Body of pancreas (tissue), 4 donors: ENCODE data around the gene PPFIBP2. TPM values are rescaled to one million over a fixed set of nuclear protein-coding genes. Genes with fewer than 3 reads are reported as not detected.
A peak's percentile ranks its signal among the peaks of the same experiment; 100 is the strongest.

Experiments
- ATAC-seq: fragments of 150-250 bp; one replicate; pipeline ENCODE4 v1.9.1; 2016
- DNase-seq, 4 donors: peaks; one replicate each; pipeline ENCODE4 v3.0.0-alpha.2; 2019
- H3K27ac ChIP-seq, 4 donors: fragments of 200-600 bp; sonication (generic); 1 replicate in 3 of 4; 2 replicates in 1 of 4; pipeline versions ENCODE4 v1.5.1 to v1.6.1; 2016 to 2019; ENCODE audit warnings: mild to moderate bottlenecking in 1 of 4, mixed read lengths in 1 of 4, moderate library complexity in 1 of 4
- H3K27me3 ChIP-seq, 2 donors: fragments of 200-600 bp; sonication (generic); one replicate each; pipeline ENCODE4 v1.6.0; 2016; ENCODE audit warnings: mild to moderate bottlenecking in 1 of 2
- H3K36me3 ChIP-seq, 2 donors: fragments of 200-600 bp; sonication (generic); replicated peaks in 1 of 2; 2 replicates each; pipeline ENCODE4 v1.5.1; 2016; ENCODE audit warnings: low read depth in 2 of 2; ENCODE audit not compliant: insufficient read depth in 1 of 2
- H3K4me1 ChIP-seq: fragments of 200-600 bp; sonication (generic); one replicate; pipeline ENCODE4 v1.6.0; 2016
- H3K4me3 ChIP-seq, 2 donors: fragments of 200-600 bp; sonication (generic); 1 replicate in 1 of 2; 2 replicates in 1 of 2; pipeline ENCODE4 v1.5.1; 2016 to 2019
- H3K9me3 ChIP-seq, 3 donors: fragments of 200-600 bp; sonication (generic); 1 replicate in 2 of 3; 2 replicates in 1 of 3; pipeline ENCODE4 v1.5.1; 2016
- CTCF ChIP-seq, 7 experiments: fragments of 450-650 bp in 4 of 7; fragments of 200-600 bp in 3 of 7; sonication (generic) in 3 of 7; IDR thresholded peaks; one replicate each; pipeline ENCODE4 v1.5.1; 2016 to 2019; ENCODE audit warnings: antibody characterized with exemption in 7 of 7
- POLR2A ChIP-seq, 3 donors: fragments of 450-650 bp; IDR thresholded peaks; one replicate each; pipeline ENCODE4 v1.6.1; 2016; ENCODE audit warnings: antibody characterized with exemption in 3 of 3, mild to moderate bottlenecking in 2 of 3
- WGBS, 2 donors: methylation state at CpG; one replicate each; pipeline ENCODE4 v1.1.5; 2017; 5-methylcytosine and 5-hydroxymethylcytosine counted together
- intact Hi-C: fragments of 100-400 bp; cut with DNase I; formaldehyde crosslinking; loops from one replicate; pipeline ENCODE4 v1.15.1; 2023
- total RNA-seq, 2 donors: library from RNA; depleted of rRNA; stranded (reverse); fragments of >200 nt; gene quantifications; one replicate each; pipeline ENCODE4 v1.1.0, GENCODE V29; 2016

Gene PPFIBP2
- total RNA-seq, 2 donors from 2014 or later = 34.9 to 35.3 TPM

- no peak for DNase-seq
- ATAC-seq = no peak
- H3K27ac ChIP-seq = no peak overlapping the region
Observed at GRCh38 chr11:7520011-7520942, 6.5 kb downstream of the PPFIBP2 start.

GRCh38 chr11:7520981-7521487, 7.2 kb downstream of the PPFIBP2 start:
- 0% methylated on average over 1 to 2 of the region's 2 CpGs for WGBS, 2 donors
- Histone ChIP-seq H3K27me3 (no peaks in the 10 kb centered on the region), H3K4me1 (no peaks in the 10 kb centered on the region), H3K4me3 (no peak overlapping the region), H3K36me3 (no peaks in the 10 kb centered on the region), H3K9me3 (no peaks in the 10 kb centered on the region), H3K27ac (peak overlapping the region in 1 of 4 donors; percentile 2)
- DNase-seq (no peak), ATAC-seq (no peak)
- intact Hi-C loops = no loop called here
- no peak for TF ChIP-seq POLR2A (IDR thresholded peaks at IDR 0.05)
- TF ChIP-seq CTCF (IDR thresholded peaks at IDR 0.05) = no peak

More at GRCh38 chr11:7520011-7520942, 6.5 kb downstream of the PPFIBP2 start:
- no peaks in the 10 kb centered on the region for H3K36me3 ChIP-seq
- intact Hi-C loops = no loop called here
- no peaks in the 10 kb centered on the region for H3K27me3 ChIP-seq
- H3K9me3 ChIP-seq = no peaks in the 10 kb centered on the region
- H3K4me3 ChIP-seq = no peak overlapping the region
- 72 to 77% methylated on average over 17 to 18 of the region's 18 CpGs for WGBS, 2 donors
- TF ChIP-seq CTCF (IDR thresholded peaks at IDR 0.05) (no peak), POLR2A (IDR thresholded peaks at IDR 0.05) (no peak)
- no peaks in the 10 kb centered on the region for H3K4me1 ChIP-seq

GRCh38 chr11:7522121-7522520, 8.3 kb downstream of the PPFIBP2 start:
- intact Hi-C loops = no loop called here
- Histone ChIP-seq H3K4me3 (no peak overlapping the region), H3K36me3 (no peaks in the 10 kb centered on the region), H3K27me3 (no peaks in the 10 kb centered on the region), H3K9me3 (no peaks in the 10 kb centered on the region), H3K27ac (no peak overlapping the region), H3K4me1 (no peaks in the 10 kb centered on the region)
- no peak for ATAC-seq
- no peak for TF ChIP-seq POLR2A (IDR thresholded peaks at IDR 0.05)
- TF ChIP-seq CTCF (IDR thresholded peaks at IDR 0.05) = no peak
- no peak for DNase-seq
- 60 to 71% methylated on average over 4 of the region's 4 CpGs for whole genome bisulfite sequencing, 2 donors

DNA sequence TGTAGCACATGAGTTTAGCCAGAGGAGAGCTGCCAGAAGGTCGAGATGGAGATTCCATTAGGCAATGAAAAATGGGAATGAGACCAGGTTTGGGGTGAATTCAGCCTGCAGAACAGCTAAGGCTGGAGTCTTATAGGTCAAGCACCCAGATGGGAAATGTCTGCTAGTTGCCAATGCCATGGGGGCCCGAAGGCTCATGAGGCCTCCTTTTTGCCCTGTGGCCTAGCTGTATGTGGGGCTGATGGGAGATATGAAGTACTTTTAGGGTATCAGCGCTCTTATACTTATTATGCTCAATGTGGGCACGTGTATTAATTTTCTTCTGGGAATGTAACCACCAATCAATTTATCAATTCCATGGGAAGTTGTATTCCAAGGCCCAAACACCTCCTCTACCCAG, 8.7 kb downstream of the PPFIBP2 start:
- Histone ChIP-seq H3K4me3 (no peak overlapping the region), H3K27ac (no peak overlapping the region), H3K9me3 (no peaks in the 10 kb centered on the region), H3K27me3 (no peaks in the 10 kb centered on the region), H3K4me1 (no peaks in the 10 kb centered on the region), H3K36me3 (no peaks in the 10 kb centered on the region)
- 87 to 91% methylated on average over 4 of the region's 4 CpGs for WGBS, 2 donors
- intact Hi-C loops = no loop called here
- DNase-seq (no peak), ATAC-seq (no peak)
- TF ChIP-seq POLR2A (IDR thresholded peaks at IDR 0.05) (no peak), CTCF (IDR thresholded peaks at IDR 0.05) (no peak)
